Panc1 (cell line): ENCODE results near the gene CDO1.

Experiments
- POLR2AphosphoS5 ChIP-seq: IDR thresholded peaks from 2 replicates; pipeline ENCODE4 v1.6.1; 2012; ENCODE audit warnings: mild to moderate bottlenecking, low read depth, low read length, moderate library complexity
- REST ChIP-seq, 2 experiments: IDR thresholded peaks; 2 replicates each; pipeline ENCODE4 v1.6.1; 2011 to 2012; ENCODE audit warnings: low read depth in 2 of 2, control low read depth in 1 of 2, low read length in 1 of 2, mild to moderate bottlenecking in 1 of 2, moderate library complexity in 1 of 2; ENCODE audit not compliant: insufficient read depth in 1 of 2
- SIN3A ChIP-seq: IDR thresholded peaks from 2 replicates; pipeline ENCODE4 v1.6.1; 2012; ENCODE audit warnings: low read depth, mild to moderate bottlenecking, low read length, moderate library complexity, borderline replicate concordance; ENCODE audit not compliant: insufficient read depth
- TCF7L2 ChIP-seq: IDR thresholded peaks from 2 replicates; pipeline ENCODE4 v1.6.1; 2011; ENCODE audit warnings: mild to moderate bottlenecking, low read depth, low read length, inconsistent platforms
- TF ChIP-seq, protein P1 (sequence below): fragments of 450-650 bp; IDR thresholded peaks from 2 replicates; pipeline ENCODE4 v1.5.1; 2017; ENCODE audit warnings: mild to moderate bottlenecking

DNA sequence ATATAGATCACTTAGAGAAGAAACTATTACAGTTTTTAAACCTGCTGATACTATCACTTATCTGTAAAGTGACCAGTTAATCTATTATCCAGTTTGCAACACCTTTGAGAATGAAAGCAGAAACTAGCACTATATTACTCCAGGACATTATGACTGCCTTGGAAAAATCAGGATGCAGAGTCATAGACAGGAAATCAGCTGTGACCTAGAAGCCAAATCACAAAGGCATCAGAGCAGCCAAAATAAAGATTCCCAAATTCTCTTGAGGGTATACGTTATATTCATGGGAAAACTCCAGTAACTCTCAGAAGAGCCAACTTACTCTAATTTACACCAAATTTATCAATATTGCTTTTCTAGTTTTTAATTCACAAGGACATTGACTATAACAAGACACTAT, 49.9 kb downstream of the CDO1 start:
- TF ChIP-seq, protein P1, sequence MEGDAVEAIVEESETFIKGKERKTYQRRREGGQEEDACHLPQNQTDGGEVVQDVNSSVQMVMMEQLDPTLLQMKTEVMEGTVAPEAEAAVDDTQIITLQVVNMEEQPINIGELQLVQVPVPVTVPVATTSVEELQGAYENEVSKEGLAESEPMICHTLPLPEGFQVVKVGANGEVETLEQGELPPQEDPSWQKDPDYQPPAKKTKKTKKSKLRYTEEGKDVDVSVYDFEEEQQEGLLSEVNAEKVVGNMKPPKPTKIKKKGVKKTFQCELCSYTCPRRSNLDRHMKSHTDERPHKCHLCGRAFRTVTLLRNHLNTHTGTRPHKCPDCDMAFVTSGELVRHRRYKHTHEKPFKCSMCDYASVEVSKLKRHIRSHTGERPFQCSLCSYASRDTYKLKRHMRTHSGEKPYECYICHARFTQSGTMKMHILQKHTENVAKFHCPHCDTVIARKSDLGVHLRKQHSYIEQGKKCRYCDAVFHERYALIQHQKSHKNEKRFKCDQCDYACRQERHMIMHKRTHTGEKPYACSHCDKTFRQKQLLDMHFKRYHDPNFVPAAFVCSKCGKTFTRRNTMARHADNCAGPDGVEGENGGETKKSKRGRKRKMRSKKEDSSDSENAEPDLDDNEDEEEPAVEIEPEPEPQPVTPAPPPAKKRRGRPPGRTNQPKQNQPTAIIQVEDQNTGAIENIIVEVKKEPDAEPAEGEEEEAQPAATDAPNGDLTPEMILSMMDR = no peak
- TF ChIP-seq REST (IDR thresholded peaks at IDR 0.05; ENCODE audit: insufficient read depth in 1 of 2, low read depth in 2 of 2, low read length in 1 of 2) (no peak), POLR2AphosphoS5 (no peak), SIN3A (no peak), TCF7L2 (no peak)
